GM23248 (cell line): ENCODE results near the gene DAPK1.

Experiments used
- EZH2 ChIP-seq: fragments of 200-600 bp; sonication (generic); IDR thresholded peaks from 2 replicates; pipeline ENCODE4 v1.6.1; 2018; ENCODE audit warnings: antibody characterized with exemption, mild to moderate bottlenecking; ENCODE audit not compliant: insufficient read depth, poor library complexity, severe bottlenecking
- EZH2phosphoT487 ChIP-seq: fragments of 200-600 bp; sonication (generic); IDR thresholded peaks from 2 replicates; pipeline ENCODE4 v1.6.1; 2018; ENCODE audit warnings: antibody characterized with exemption, moderate library complexity, mild to moderate bottlenecking, low read depth; ENCODE audit not compliant: insufficient read depth

DNA sequence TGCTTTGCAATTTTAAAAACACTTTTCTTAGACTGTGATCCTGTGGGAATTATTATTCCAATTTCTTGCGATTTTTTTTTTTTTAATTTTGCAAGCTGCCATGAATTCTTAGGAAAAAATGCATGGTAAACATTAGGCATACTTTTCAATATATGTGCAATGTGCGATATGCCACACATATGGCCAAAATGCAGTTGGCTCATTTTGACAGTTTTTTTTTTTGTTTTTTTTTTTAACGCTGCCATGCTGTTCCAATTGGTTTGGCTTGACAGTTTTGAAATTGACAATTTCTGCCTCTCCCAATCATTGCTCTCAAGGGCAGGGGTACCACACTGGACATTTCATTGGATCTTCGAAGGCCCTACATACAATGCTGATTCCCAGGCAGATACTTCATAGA is 36.4 kb downstream of the DAPK1 start:
- TF ChIP-seq EZH2phosphoT487 (no peak), EZH2 (no peak)
